GM10266 (cell line): ENCODE measurements around the gene DLGAP1.

Experiments used
- DNase-seq: peaks from one replicate; pipeline ENCODE4 v3.0.0; 2012; ENCODE audit errors: extremely low spot score
- TF ChIP-seq, protein P1 (sequence below): IDR thresholded peaks from 2 replicates; pipeline ENCODE4 v1.5.1; 2012; ENCODE audit warnings: mild to moderate bottlenecking, low read depth; ENCODE audit not compliant: control insufficient read depth, insufficient read depth; ENCODE audit errors: missing control alignments

DLGAP1 gene

DNA sequence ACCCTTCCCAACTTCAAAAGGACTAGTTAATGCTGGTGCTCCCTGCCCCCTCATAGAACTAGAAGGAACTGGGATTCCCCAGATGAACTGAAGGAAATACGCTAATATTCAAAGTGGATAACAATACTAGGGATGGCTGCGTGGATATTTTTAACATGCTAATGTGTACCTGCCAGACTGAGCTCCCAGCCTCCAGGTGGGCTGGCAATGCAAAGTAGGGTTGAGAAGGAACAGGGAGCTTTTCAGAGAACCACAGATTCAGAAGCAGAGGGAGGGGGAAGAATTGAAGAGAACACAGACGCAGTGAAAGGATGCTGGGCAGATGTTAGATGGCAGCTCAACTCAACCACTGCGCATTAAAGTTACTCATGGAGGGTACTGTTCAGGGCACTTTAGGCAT lies 650.8 kb downstream of the DLGAP1 start:
- DNase-seq = no peak

DNA sequence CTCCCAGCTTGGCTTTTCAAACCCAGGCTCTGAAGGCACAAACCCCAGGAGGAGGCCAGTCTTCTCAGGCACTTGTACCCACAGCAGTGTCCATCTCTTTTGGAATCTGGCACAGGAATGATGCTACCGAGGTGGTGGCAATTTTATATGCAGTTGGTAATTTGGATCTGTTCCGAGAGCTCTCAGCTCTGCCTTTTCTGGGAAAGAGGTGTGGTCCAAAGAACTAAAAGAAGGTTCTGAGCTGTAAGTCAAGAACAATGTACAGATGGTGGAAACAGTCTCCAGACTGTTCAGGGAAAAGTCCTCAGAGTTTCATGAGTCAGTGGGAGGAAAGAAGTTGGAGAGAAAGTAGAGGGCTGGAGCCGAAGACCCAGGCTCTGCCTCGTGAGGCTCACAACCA lies 651.8 kb downstream of the DLGAP1 start:
- TF ChIP-seq, protein P1, sequence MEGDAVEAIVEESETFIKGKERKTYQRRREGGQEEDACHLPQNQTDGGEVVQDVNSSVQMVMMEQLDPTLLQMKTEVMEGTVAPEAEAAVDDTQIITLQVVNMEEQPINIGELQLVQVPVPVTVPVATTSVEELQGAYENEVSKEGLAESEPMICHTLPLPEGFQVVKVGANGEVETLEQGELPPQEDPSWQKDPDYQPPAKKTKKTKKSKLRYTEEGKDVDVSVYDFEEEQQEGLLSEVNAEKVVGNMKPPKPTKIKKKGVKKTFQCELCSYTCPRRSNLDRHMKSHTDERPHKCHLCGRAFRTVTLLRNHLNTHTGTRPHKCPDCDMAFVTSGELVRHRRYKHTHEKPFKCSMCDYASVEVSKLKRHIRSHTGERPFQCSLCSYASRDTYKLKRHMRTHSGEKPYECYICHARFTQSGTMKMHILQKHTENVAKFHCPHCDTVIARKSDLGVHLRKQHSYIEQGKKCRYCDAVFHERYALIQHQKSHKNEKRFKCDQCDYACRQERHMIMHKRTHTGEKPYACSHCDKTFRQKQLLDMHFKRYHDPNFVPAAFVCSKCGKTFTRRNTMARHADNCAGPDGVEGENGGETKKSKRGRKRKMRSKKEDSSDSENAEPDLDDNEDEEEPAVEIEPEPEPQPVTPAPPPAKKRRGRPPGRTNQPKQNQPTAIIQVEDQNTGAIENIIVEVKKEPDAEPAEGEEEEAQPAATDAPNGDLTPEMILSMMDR = no peak
- no peak for DNase-seq

More for the DNA sequence above, 650.8 kb downstream of the DLGAP1 start:
- TF ChIP-seq, protein P1 = no peak

DNA sequence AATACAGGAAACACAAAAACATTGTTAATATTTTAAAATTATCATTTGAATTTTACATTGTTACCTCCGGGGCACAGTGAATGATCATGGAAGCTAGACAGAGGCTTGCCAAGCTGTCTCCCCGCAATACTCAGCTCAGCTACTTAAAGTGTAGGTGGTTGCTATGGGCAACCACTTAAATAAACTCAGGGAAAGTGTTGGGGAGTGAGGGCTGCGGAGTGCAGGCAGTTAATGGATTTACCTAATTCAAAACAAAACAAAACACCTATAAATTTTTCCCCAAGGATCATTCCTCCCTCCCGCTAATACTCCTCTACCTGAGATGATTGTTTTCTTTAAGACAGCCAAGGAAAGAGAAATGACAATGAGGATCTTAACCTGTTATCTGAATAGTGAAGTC lies 655.6 kb downstream of the DLGAP1 start:
- no peak for DNase-seq
- TF ChIP-seq, protein P1 = no peak

DNA sequence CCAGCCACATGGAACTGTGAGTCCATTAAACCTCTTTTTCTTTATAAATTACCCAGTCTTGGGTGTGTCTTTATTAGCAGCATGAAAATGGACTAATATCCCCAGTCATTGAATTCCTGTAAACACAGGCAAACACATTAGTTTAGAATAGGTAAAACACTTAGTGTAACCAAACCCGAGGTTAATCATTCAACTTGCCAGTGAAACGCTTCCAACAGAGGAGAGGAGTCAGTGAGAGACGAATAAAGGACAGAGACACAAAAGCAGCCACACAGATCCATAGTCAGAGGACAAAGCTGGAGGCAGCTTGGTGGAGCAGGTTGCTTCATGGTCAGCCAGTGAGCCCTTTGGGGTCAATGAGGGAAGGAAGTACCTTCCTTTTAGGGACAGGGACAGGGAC lies 657.1 kb downstream of the DLGAP1 start:
- TF ChIP-seq, protein P1 = no peak
- DNase-seq = no peak

DNA sequence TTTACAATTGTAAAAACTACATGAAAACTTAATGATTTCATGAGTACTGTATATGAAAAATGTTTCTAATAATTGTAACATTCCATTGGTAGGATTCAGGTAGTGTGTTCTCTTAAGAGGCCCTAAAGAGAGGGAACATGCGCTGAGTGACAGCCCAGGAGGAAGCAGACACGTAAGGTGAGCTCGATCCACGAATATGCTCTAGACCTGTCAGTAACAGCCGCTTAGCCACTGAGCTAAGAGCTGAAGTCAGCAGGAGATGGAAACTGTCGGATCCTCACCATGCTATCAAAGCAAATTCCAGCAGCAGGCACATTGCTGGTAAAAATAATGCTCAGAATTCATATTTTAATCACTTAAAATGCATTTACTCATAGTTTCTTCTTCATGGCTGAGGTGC lies 658.7 kb downstream of the DLGAP1 start:
- no peak for DNase-seq
- TF ChIP-seq, protein P1 = no peak

DNA sequence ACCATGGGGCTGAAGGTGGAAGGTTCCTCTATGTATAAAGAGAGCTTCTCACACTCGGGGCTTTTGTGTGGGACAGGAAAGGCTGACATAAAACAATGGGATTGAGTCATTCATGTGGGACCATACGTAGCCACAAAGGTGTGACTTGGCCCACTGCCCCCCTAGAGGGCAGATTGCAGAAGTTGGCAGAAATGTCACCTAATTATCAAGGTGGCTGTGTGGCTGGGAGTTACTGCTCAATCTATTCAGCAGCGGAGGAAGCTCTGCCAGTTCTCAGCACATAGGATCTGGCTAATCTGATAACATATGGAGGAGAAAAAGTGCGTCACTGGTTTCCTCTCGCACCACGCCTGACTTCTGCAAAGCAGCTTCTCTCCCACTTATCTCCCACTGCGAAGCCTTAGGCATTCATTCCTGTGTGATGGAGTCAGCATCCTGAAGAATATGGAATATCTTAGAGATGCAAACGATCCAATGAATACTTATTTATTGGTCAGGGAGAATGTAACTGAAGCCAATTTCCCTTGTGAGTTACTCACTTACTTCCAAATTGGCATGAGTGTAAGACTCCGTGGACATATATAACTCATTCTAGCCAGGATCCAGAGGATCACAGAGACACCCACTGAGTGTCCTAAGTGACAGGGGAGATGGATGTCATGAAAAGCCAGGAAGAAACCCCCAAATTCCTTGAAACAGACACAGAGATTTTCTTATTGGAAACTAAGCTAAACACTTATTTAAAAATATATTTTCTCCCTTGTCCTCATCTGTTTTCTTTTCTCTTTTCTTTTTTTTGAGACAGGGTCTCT lies 660.4 kb downstream of the DLGAP1 start:
- TF ChIP-seq, protein P1 = no peak

DNA sequence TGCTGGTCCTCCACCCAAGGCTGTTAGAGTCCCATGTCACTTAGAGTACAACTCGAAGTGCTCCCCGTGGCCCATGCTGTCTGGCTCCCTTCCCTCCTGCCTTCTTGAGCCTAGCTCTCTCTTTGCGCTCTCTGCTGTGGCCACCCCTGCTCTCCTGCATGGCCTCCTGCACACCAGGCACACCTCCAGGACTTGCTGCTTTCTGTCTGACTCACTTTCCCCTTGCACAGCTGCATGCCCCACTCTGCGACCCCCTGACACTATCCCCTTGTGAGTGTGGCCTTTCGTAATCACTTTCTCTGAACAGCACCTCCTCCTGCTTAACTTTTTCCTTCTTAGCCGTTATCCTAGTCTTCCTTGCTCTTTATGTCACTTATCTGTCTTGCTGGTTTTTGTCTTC lies 661.6 kb downstream of the DLGAP1 start:
- TF ChIP-seq, protein P1 = no peak
- no peak for DNase-seq

More for the DNA sequence above, 660.4 kb downstream of the DLGAP1 start:
- no peak for DNase-seq
